Measurements from ENCODE around the gene LMAN2.
"Not testable (repeated sequence)": the region's sequence is repeated elsewhere in the genome, so short reads cannot be mapped to it uniquely, and the experiment has no call there.

Gene LMAN2

DNA sequence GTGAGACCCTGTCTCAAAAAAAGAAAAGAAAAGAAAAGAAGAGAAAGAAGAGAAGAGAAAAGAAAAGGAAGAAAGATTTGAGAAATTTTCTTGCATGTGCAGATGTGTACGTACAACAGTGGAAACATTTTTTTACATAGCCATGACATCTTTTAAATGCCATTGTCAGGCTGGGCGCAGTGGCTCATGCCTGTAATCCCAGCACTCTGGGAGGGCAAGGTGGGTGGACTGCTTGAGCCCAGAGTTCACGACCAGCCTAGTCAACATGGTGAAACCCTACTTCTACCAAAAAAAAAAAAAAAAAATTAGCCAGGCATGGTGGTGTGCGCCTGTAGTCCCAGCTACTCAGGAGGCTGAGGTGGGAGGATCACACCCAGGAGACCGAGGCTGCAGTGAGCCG is 6.6 kb downstream of the LMAN2 start:
- DNase-seq: no peak

DNA sequence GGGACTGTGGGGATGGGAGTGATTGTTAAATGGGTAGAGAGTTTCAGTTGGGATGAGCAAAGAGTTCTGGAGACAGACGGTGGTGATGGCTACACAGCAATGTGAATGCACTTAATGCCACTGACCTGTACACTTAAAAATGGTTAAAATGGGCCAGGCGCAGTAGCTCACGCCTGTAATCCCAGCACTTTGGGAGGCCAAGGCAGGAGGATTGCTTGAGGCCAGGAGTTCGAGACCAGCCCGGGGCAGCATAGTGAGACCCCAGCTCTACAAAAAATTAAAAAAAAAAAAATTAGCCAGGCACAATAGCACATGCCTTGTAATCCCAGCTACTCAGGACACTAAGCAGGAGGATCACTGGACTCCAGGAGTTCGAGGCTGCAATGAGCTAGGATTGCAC is 7.7 kb downstream of the LMAN2 start:
- no peak for DNase-seq

DNA sequence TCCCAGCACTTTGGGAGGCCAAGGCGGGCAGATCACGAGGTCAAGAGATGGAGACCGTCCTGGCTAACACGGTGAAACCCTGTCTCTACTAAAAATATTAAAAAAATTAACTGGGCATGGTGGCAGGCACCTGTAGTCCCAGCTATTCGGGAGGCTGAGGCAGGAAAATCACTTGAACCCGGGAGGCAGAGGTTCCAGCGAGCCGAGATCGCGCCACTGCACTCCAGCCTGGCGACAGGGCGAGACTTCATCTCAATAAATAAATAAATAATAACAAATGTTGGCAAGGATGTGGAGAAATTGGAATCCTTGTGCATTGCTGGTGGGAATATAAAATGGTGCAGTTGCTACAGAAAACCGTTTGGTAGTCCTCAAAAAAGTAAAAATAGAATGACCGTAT is 8.5 kb downstream of the LMAN2 start:
- DNase-seq: not testable (repeated sequence)

DNA sequence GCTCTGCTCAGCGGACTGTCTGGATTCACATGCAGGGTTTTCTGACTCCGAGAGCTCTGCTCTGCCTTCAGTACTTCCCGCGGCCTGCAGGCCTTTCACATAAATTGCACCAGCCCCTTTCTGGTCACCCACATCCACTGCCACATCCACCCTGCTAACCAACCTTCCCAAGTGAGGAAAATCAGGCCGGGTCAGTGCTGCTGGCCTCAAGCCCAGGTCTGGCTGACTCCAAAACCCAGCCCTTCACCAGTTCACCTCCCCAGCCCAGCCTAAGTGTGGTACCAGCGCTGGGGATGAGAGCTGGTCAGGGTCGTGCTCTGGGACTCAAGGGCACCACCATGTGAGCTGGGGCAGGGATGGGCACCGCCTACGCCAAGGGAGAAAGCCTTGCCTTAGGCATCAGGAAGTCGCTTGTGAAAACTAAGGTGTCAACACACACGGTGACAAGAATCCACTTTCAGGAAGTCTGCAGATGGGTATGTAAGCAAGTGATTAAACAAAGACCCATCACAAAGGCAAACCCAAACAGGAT is 12.3 kb downstream of the LMAN2 start:
- no peak for DNase-seq

DNA sequence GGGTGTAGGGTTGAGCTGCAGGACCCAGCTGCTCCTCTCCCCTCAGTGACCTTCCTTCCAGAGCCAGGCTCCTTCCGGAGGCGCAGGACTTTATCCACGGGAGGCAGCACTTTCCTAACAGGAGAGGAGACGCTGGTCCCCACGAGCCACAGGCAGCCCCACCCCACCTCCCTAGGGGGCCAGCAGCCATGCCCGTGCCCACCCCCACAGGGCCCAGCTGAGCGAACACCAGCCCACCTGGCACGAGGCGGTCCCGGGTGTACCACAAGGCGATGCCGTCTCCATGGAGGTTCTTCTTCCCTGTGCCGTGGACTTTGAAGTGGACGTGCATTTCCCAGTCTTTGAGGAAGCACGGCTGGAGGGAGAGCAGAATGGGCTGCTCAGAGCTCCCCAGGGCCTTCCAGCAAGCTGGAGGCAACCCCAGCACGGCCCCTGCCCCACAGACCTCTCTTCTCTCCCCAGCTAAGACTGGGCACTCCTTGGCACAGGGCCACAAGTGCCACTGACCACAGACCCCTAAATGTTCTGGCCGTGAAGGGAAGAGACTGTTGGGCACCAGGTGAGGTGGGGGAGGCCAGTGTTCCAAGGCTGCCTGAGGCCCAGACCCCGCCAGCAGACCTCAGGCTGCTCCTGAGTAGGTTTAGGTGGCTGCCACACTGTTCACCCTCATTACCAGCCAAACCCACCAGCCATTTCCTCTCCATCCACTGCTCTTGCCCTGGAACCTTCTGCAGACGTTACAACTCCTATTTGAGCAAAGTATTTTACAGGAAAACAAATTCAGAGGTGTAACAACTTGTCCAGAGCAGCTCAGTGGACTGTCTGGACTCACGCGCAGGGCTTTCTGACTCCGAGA is 13.0 kb downstream of the LMAN2 start:
- no peak for DNase-seq

DNA sequence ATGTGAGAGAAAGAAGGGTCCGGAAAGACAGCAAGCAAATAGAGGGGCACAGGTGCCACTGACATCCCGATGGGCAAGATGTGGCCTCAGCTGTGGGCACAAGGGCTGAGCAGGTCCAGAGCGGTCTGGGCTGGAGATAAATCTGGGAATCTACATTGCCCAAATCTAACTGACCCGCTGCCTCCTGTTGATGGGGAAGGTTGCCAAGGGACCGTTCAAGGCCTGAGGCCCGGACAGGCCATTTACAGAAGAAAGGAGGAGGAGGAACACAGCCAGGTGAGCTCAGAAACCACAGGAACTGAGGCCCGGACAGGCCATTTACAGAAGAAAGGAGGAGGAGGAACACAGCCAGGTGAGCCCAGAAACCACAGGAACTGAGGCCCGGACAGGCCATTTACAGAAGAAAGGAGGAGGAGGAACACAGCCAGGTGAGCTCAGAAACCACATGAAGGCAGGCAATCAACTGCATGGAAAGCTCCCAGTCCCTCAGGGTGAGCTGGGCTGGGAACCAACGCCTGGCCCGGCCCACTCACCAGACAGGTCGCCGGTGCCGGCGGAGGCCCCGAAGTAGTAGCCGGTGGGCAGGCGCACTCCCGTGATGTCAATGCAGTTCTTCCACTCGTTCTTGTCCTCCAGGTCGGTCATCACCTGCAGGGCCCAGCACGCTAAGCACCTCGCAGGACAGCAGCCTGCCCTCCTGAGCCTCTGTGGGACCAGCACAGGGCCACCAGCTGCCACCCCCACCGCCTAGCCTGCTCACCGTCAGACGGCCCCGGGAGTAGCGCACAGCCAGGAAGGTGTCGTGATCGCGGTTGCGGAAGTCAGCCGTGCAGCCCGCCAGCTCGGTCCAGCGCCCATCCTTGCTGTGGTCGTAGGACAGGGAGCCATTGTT is 14.6 kb downstream of the LMAN2 start:
- DNase-seq: no peak

DNA sequence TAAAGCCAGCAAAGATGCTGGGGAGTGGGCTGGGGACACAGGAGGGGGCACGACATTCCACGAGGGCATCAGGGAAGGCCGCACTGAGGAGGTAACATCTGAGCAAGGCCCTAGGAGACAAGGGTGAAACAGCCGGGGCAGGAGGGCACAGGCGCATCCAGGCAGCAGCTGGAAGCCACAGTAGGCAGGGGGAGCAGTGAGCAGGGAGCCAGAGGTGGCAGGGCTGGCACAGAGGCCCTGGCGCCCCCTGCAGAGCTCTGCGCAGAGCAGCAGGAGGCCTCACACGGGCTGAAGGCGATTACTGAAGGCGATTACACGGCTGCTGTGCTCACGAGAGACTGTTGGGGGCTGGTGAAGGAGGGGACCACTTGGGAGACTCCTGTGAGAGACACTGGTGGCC is 15.4 kb downstream of the LMAN2 start:
- DNase-seq: no peak

DNA sequence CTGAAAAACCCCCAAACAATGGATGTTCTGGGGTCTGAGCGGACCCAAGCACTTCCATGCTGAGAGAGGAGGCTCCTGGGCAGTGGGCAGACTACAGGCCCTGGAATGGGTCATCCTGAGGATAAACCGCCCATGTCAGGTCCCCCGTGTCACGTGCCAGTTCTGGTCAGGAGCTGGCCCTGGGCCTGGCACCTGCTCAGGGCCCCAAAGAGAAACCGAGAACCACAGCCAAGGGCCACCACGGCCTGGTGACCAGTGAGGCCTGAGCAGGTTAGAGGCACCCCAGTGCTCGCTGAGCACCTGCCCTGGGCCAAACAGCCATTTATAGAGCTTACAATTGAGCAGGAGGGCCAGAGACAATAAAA is 15.8 kb downstream of the LMAN2 start:
- DNase-seq: no peak

DNA sequence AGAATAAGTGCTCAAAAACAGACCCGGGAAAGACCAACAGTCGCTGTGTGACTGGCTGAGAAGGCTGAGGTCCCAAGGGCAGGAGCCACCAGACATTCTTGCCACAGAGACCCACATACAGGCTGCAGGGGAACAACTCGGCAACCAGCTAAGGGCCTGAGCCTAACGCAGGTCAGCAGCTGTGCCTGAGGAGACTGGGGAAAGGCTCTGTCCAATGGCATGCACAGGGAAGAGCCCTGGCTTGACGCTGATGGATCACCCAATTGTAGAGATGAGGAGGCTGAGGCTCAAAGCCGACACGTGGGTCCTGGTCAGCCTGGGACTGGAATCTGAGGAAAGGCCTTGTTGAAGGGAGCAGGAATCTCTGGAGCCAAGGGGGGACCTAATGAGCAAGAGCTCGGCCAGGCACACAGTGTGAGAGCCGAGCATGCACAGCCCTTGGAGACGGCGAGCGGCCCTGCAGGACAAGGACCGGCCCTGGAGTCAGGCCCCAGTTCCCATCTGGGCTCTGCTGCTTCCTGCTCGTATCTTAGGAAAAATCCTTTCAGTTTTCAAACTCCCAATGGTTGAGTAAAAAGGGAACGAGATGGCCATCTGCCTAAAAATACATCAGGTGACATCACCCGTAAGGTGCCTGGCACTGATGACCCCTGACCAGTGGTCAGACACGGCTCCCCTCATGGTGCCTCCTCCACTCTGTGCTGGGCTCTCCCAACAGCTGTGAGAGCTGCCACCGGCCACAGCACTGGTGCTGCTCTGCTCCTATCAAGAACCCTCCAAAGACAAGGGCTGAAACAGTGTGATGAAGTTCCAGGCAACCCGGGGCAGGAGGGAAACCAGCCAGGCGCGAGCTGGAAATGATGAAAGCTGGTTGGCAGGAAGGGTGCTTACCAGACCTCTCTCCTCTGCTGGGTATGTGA is 16.4 kb downstream of the LMAN2 start:
- DNase-seq: no peak

DNA sequence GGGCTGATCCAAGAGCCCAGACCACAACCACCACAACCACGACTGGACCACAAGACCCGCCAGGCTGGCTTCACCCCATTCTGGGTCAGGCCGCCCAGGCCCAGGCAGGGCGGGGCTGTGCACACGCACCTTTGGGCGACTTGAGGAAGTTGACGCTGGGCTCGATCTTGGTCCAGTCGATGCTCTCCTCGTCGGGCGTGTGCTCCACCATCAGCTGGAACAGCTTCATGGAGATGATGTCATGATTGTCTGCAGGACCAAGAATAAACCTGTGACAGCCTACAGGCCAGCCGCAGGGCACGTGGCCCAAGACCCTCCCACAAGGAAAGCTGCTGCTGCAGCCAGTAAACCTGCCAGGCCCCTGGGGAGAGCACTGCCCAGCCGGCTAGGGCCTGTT is 17.3 kb downstream of the LMAN2 start:
- no peak for DNase-seq

DNA sequence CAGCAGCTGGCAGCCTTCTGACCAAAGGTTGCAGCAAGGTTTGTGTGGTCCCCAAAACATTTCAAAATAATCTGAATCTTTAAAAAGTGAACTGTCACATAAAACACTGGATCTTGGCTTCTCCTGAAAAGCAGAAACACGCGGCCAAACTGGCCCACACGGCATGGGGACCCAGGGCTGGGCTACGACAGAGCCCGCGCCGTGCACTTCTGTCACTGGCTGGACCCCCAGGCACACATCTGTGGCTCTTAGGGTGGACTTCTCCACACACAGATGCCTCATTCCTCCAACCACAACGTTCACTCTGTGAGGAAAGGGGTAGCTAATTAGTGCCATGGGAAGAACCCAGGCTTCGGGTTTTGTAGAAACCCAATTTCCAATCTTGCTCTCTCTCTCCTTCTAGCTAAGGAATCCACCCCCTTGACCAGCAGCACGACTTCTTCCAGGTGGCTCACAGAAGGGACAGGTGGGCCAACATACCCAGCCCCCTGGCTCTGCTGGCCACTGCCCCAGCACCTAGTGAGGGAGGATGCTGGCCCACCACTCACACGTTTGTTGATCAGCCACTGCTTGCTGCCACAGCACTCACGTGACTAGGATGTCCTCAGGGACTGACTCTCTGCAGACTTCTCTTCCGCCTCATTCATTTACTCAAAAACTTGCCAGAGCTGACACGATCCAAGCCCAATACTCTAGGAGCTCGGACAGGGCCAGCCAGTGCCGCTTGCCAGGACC is 17.9 kb downstream of the LMAN2 start:
- DNase-seq: no peak

DNA sequence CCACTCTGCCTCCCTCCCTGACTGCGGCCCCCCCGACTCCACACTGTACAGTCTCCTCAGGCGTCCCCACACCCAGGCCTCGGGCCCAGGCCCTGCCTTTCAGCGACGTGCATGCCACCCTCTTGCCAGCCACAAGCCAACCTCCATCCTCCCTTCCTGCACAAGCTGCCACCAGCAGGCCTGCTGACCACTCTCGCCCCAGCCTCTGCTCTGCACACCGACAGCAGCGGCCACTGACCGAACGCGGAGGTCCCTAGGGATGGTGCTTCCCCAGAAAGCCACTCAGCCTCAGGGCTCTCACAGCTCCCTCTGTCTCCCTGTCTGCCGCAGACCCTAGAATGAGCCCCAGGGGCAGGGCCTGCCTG is 18.6 kb downstream of the LMAN2 start:
- no peak for DNase-seq

DNA sequence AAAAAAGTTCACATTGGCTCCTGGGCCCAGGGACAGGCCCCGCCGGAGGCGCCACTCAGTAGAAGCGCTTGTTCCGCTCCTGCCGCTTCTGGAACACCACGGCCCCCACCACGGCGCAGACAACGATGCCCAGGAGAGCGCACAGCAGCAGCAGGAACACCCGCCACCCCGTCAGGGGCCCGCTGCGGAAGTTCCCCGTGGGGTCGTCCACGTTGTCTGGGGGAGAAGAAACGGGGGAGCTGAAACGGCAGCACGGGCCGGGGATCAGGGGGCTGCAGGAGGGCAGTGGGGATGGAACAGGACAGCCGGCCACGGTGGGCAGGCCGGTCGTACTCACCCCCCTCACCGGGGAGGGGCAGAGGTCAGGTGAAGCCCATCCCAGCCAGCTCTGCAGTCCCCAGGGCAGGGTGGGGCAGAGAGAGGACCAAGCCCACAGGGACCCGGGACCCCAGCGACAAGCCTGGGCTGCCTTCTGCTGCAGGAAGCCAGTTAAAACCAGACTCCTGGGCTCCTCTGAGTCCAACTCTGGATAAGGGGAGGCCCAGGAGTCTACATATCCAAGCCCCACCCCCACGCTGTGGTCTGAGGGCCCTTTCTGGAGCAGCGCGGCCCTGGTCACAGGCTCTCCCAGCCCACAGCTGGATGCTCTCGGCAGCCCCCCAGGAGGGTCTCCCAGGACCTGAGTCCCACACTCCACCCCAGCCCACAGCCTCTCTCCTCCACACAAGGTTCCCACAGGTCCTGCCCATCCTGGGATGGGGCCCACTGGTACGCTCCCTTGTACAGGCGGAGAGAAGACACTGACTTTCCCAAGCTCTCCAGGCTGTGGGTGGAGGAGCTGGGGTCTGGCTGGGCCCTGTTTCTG is 19.2 kb downstream of the LMAN2 start:
- DNase-seq: no peak

DNA sequence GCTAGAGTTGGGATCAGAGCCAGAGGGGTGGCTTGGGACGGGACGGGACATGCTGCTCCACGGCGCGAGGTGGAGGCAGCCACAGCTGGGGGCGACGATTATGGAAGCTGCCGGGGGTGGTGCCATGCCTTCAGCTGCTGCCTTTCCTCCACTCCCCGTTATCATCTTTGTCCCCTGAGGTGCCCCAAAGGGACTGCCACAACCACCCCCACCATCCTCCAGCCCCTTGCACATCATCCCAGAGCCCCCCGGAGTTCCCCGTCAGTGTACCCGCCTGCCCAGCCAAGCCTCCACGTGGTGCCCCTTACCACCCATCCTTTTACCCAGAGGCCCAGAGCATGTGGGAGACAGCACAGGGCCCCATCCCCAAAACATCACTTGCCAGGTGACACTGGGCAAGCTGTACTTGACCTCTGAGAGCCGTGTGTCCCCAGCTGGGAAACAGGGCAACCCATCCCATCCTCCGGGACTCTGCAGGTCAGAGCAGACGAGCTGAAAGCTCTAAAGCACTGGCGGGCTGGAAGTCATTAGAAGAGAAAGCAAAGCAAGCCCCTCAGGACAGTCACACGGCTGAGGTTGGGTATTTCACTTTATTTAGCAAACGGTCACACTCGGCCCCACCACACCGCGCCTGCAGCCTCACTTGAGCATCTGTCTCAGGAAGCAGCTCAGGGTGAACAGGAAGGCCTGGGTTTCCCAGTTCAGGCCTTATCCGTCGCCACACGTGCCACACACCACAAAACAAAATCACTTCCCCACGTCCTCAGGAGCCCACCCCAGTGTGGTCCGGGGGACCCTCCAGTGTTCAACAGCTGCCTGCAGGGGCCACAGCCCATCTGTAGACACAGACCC is 20.3 kb downstream of the LMAN2 start:
- no peak for DNase-seq

DNA sequence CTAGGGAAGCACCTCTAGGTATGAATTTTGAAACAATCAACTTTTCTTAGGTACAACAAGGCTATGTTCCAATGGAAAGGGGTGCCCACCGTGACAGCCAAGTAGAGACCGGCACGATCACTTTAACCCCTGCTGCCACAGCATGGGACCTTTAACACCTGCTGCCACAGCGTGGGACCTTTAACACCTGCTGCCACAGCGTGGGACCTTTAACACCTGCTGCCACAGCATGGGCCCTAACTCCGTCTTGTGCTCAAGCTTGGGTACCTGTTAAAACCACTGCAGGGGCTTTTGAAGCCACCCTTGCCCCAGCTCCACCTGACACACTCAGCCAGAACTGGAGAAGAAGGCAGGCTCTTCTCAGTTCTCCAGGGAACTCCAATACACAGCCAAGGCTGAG is 21.6 kb downstream of the LMAN2 start:
- DNase-seq: no peak

DNA sequence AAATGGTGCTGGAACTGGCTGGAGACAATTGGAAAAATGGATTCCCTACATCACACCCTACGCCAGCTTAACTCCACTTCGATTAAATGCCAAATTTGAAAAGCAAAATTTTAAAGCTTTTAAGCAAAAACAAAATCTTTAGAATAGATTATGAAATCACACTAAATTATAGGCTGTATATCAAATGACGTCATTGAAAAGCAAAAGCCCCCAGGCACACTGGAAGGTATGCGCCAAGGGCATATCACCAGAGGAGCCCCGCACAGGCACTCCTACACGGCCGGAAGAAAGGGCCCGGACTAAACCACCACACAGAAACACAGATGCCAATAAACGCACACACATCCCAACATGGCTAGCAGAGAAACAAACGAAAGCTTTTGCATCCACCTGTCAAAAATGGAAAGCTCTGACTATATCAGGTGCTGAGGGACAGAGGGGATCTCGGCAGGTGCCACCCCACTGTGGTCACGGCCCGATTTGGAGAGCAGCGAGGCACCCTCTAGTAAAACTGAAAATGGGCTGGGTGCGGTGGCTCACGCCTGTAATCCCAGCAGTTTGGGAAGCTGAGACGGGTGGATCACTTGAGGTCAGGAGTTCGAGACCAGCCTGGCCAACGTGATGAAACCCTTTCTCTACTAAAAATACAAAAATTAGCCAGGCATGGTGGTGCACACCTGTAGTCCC is 22.8 kb downstream of the LMAN2 start:
- DNase-seq: no peak

DNA sequence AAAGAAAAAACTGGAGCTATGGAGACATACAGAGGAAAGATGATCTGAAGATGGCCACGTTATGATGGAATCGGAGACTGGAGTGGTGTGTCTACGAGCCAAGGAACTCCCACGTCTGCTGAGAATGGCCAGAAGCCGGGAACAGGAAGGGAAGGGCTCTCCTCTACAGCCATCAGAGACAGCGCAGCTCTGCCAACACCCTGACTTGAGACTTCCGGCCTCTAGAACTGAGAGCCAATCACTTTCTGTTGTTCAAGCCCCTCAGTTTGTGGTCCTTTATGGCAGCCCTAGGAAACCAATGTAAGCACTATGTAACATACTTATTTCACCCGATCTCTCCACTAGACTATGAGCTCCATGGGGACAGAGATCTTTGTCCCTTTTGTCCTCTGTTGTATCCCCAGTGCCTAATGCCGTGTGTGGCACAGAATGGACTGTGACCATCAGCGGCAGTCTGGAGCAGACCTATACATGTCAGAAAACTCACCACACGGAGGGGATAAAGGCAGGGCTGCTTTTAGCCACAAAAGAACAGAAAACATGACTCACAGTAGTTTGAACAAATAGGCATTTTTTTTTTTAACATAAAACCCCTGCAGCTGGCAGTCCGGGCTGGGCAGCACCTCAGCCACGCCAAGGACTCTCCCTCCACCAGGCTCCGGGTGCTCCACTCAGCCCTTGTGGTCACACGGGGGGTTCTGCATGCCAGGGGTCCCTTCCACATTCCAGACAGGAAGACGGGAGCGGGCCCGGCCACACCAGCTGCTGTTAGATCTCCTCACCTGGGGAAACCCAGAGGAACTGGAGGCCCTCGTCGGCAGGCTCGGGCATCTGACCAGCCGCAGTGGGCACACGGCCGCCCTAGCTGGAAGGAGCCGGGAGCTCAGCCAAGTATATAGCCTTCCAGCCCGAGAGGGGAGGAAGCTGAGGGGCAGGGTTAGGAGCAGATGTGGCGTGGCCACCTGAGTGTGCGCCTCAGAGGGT is 23.6 kb downstream of the LMAN2 start:
- DNase-seq: no peak

DNA sequence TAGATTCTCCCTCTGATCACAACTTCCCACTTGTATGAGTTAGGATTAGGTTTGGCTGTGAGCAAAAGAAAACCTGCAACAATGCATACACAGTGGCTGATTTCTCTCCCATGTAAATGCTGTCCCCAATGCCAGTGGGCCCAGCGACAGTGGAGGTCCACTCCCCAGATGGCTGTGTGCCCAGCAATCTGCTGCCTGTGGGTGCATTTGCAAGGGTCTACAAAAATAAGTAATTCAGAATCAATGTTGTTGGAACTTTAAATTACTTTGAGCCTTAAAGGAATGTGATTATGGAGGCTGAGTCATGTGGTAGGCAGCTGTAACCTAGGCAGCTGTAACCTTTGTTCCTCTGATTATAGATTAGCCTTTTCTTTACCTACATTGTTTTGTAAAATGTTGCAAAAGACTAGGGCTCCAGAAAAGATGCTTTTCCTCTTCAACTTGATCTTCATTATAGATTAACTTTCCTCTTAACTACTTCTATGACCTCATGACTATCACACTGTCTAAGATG is 25.5 kb downstream of the LMAN2 start:
- no peak for DNase-seq

Measured in stimulated activated naive CD4-positive, alpha-beta T cell treated with Interleukin-2 at 50 U/mL for 16 hours (primary cell).